ENCODE measurements around the gene SLC29A4.

SLC29A4 gene

DNA sequence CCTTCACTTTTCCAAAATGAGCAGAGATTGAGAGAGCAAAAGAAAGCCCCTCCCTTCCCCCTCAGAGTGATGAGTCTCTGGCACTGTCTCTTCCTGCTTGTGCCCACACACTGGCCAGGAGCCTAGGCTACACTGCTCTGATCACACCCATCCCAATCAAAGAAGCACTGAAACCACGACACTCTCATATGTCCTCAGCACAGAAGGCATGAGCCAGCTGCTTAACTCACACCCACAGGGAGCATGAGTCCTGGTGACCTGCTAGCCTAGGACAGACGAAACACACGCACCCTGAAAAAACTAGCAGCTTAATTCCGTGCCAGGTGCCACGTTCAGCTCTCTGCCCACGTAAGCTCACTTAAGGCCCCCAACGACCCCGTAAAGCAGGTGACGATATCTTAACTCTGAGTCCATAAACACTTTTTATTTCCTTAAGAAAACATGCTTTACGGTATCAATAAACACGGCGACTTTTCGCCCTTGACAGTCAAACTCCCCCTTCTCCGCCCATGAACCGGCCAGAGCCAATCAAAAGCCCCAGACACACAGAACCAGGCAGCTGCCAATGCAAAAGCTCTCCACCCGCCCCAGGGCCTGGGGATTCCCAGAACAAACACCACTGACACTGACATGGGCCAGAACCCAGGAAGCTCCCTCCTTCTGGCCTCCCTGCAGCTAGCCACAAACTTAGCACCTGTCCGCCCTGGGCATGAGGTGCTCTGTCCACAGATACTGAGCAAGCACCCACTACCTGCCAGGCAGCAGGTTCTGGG, 71.9 kb downstream of the SLC29A4 start:
- CTCF ChIA-PET = interaction anchor here (0.6 kb wide), 1 partner anchor 95 kb away, joined by 3 read pairs; no protein-coding TSS in a partner anchor
- no peak for DNase-seq (ENCODE audit: extremely low spot score)
- TF ChIP-seq ARNT (IDR thresholded peaks at IDR 0.05) (no peak), L3MBTL2 (conservative IDR thresholded peaks at IDR 0.05) (no peak), LEF1 (IDR thresholded peaks at IDR 0.05; ENCODE audit: borderline replicate concordance) (no peak), HDGF (IDR thresholded peaks at IDR 0.05; ENCODE audit: borderline replicate concordance) (no peak), SUZ12 (IDR thresholded peaks at IDR 0.05) (no peak), ZNF384 (IDR thresholded peaks at IDR 0.05) (no peak), TARDBP (IDR thresholded peaks at IDR 0.05) (no peak), BHLHE40 (IDR thresholded peaks at IDR 0.05; ENCODE audit: borderline replicate concordance) (no peak), PKNOX1 (IDR thresholded peaks at IDR 0.05) (no peak)
- POLR2A ChIA-PET = no interaction called here

Measured in HEK293T (cell line).